Limb (tissue), 2 donors: Measurements from ENCODE around the gene BPIFA3.

Source experiments
- DNase-seq, 2 donors: peaks; one replicate each; pipeline ENCODE4 v3.0.0-alpha.2; 2016; ENCODE audit errors: extremely low spot score in 2 of 2

The BPIFA3 gene

DNA sequence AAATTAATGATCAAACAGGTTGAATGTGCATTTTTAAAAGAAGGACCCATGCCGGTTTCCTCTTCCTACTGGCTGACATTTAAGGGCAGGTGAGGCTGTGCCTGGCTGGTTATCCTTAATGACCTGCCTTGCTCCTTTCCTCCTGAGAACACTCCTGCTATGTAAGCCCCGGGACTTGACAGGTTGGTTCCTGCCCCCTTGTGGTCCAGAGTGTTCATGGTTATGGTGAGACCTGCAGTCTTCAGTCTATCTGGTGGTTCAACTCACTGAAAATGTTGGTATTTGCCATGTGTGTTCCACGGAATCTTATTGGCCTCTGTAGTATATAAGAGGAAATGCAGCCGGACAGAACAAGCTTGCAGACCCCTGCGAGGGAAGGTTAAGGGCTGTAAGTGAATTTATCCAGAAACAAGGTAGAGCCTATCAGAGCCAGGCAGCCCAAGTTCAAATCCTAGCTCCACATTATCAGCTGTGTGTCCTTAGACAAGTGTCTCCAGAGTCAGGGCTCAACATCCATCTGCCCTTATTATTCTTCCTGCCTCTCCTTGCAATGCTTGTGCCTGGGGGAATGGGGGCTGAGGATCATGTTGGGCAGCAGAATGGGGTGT, 5.2 kb upstream of the BPIFA3 start:
- peak in 1 of 2 donors; percentile 42 for DNase-seq

DNA sequence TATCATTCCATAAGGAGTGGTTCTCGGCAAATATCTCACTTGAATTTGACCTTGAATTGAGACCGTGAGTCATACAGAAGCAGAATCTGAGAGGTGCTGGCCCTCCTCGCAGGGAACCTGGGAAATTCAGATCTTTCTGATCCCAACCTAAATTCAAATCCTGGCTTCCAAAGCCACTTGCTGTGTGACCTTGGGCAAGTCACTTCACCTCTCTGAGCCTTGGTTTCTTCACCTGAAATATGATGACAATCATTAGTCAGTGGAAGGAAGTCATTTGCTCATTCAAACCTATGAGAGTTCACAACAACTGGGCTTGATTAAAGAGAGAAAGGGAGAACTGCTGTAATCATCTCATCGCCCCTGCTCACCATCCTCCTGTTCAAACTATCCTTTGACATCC, 7.2 kb downstream of the BPIFA3 start:
- no peak for DNase-seq

DNA sequence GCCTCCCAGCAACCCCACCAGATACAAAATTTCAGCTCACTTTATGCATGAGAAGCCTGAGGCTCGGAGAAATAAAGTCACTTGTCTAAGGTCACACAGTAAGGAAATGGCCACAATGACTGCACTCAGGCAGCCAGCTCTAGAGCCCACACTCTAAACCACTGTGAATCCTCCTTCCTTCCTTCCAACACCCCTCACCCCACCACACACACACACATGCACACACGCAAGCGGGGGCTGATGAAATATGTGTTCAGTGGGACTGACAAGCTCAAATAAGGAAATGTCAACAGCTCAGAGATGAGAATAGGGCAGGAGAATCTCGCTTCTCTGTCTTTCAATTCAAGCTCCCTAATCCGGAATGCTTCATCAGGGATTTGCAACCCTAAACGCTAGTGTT, 12.7 kb downstream of the BPIFA3 start:
- no peak for DNase-seq

DNA sequence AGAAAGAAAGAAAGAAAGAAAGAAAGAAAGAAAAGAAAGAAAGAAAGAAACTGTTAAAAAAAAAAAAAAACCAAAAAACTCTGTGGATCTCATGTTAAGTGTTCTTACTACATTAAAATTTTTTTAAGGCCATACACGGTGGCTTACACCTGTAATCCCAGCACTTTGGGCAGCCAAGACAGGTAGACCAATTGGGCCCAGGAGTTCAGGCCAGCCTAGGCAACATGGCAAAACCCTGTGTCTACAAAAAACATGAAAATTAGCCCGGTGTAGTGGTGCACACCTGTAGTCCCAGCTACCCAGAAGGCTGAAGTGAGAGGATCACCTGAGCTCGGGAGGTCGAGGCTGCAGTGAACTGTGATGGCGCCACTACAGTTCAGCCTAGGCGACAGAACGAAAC, 14.1 kb downstream of the BPIFA3 start:
- DNase-seq = no peak

DNA sequence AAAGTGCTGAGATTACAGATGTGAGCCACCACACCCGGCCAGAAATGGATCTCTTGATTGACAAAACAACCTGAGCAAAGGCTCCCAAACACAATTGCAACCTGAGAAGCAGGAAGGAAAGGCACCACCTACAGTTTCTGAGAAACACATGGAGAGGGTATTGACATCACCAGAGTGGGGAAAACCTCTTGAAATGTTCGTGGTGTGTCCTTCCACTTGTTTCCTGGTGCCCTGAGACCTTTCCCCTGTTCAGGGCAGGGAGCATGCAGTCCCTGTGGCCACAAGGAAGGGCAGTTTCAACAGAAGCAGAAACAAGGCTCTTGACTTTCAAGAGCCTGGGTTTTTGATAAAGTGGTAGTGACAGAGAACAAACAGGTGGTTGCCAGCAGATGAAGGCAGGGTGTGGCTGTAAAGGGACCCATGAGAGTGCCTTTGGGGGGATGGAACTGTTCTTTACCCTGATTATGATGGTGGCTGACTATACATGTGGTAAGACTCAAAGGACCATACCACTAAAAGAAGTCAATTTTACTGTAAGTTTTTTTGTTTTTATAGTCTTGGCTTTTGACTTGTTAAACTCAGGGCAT, 15.4 kb downstream of the BPIFA3 start:
- no peak for DNase-seq

DNA sequence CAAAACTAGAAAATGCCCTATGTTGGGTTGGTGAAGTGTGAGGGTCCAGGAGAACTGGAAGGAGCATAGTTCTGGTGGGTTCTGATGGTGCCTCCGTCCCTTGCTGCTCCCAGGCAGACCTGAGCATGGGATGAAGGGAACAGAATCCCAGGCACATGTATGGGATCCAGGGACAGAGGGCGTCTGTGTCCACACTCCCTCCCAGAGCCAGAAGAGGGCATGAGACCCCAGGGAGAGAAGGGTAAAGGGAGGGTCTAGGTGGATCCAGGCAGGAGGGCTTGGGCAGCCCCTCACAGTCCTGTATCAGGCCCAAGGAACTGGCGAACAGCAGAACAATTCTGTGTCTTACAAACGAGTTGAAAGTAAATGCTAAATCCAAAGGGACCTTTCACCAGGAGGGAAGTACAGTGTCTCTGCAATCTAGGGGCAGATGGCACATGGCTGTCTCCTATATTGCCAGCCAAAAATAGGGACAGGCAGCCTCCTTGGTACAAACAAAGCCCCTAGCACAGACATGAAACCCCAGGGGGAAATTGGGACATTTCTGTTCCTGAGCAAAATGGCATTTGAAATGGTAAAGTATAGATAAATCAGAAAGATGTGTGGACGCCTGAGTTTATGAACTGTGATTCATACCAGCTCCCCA, 16.1 kb downstream of the BPIFA3 start:
- no peak for DNase-seq

DNA sequence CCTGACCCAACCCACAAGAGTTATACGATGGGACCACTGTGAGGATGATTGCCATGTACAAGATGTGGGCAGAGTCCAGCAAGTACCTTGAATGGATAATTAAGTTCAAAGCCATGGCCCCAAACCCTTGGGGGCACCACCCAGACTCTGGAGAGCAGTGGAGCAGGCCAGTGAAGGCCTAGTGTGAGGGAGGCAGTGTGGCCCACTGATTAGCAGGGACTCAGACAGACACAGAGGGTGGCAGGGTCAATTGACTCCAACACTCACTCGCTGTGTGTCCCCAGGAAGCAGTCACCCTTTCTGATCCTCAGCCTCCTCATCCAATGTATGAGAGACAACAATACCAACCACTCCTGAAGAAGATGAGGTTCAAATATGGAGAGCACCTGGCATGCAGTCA, 16.9 kb downstream of the BPIFA3 start:
- no peak for DNase-seq

DNA sequence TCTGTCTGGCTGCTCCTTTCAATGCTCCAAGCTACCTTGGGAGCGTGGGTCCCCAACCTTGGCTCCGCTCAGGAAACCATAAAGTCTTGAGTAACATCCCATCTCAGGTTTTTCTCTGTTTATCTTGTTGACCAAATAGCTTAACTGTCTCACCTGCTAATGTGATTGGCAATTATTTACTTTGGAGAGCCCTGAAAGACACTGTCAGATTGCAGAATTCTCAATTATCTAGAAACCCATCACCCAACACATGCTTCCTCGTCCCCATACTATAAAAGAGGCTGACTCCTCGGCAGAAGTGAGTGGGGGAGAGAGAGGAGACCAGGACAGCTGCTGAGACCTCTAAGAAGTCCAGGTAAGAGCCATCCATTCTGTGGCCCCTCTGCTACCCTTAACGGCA, 18.5 kb downstream of the BPIFA3 start, which contains the start of gene BPIFA1:
Gene BPIFA1 (plus strand): TSS at position 301 of the 400 bp plus-strand sequence. CDS start 1,716 bp downstream, outside the sequence.
- DNase-seq = no peak

DNA sequence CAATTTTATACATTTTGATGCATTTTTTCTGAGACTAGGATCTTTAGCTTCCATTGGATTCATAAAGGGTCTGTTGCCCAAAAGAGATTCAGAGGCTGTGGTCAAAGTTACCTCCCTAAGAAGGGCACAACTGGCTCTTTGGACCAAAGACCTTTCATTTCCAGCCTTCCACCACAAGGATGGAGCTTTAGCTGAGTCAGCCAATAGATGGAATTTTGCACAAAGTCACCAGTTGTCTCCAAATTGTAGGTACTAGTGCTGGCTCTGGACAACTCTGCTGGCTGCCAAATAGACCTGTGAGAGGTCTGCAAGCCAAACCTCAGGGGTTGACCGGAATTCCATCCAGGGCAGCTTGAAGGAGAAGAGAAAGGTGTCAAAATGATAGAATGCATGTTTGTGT, 19.2 kb downstream of the BPIFA3 start:
- DNase-seq = no peak

DNA sequence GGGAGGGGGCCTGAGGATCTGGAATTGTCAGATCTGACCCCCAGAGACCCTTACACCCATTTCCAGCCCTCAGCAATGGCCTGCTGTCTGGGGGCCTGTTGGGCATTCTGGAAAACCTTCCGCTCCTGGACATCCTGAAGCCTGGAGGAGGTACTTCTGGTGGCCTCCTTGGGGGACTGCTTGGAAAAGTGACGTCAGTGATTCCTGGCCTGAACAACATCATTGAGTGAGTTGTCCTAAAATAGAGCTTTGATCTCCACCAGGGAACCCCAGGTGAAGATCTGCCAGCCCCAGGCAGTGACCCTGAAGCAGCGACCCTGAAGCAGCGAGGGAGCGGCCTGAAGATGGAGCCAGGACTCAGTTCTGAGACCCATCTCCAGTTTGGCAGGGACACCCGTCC, 20.8 kb downstream of the BPIFA3 start:
- DNase-seq = no peak

DNA sequence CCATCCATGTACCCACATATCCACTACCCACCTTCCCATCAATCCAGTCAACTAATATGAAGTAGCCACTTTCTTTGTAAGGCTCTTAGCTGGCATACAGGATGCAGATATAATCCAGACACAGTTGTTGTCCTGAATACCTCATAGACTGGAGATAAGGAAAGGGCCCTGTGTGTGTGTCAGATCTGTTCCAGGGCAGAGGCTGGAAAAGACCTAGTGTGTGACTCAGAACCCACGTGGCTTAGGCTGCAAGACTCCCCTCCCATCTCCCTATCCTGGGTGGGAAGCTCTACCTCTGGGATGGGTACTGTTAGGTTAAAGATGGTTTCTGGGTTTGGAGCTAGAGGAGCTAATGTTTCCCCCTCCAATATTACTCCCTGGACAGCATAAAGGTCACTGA, 22.3 kb downstream of the BPIFA3 start:
- no peak for DNase-seq

DNA sequence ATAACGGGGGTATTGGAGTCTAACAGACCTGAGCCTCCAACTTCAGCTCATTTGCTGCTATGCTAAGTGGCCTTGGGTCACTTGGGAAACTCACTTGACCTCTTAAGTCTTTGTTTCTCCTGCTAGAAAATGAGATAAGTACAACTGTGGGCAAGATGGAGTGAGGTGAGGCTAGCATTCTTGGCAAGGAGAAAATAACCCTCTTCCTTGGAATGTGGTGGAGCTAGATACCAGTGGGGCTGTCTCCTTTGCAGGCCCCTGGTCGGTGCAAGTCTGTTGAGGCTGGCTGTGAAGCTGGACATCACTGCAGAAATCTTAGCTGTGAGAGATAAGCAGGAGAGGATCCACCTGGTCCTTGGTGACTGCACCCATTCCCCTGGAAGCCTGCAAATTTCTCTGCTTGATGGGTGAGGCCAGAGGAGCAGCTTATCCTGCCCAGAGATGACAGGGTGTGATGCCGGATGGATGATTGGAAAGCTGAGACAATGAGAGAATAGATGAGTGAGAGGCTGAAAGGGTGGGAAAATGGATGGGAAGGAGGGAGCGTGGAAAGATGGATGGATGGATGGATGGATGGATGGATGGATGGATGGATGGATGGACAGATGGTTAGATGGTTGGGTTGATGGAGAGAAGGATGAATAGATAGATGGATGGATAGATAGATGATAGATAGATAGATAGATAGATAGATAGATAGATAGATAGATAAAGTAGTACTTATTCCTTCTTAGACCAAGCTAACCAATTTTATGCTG, 23.0 kb downstream of the BPIFA3 start:
- DNase-seq = no peak

DNA sequence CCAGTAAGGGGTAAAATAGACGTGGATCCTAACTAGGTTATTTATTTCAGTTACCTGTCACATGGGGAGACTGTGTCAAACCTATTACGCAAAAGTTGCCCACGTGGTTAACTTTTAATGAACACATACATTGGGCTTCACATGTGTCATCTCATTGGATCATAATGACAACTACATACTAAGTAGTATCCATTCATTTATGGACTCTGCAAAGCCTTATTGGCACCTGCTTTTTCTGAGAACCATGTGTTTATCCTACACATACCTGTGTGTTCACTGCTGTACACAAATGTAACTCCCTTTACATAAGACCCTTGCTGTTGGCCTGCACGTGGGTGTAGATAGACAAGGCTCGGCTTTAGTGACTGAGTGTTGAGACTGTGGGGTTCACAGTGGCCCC, 23.8 kb downstream of the BPIFA3 start:
- DNase-seq = no peak

DNA sequence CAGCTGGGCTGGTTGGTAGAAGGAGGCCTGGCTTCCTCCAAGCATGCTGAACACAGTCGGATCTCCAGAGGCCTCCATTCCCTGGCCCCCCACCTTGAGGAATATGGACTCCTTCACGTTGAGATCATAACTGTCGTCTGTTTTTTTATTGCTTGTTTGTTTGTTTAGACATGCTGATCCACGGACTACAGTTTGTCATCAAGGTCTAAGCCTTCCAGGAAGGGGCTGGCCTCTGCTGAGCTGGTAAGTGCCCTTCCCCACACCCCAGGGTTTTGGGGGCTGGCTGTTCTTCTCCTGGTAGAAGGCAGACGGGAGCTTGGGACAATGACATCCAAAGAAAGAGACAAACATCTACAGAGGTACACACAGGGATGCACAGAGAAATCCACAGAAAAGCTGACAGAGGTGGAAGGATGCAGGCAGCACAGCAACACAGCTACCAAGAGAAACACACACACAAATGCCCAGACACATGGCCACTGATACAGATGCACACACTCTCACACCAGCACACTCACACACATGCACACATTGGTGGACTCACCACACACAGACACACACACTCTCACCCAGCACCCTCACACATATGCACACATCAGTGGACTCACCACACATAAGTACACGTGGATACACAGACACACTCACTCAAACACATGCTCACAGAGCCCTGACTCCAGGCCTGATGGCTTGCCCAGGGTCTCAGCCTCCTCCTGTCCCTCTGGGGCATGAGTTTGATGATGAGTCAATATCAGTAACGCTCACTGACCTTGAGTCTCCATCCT, 25.4 kb downstream of the BPIFA3 start:
- no peak for DNase-seq

DNA sequence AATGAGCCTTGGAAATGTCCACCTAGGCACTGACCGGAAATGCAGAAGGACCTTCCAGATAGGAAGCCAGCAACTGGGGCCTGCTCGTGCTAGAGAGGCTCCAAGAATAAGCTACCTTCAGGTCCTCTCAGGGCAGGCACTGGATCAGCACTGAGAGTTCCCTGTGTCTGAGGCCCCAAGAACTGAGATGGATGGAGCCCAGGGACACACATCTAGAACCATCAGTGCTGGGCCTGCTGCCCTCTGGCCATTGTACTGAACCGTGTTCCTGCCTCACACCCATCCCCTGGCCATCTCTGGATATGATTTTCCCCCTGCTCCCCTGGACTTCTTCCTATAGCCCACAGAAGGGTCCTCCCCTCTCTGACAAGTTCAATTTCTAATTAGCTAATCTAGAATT, 28.9 kb downstream of the BPIFA3 start:
- no peak for DNase-seq

DNA sequence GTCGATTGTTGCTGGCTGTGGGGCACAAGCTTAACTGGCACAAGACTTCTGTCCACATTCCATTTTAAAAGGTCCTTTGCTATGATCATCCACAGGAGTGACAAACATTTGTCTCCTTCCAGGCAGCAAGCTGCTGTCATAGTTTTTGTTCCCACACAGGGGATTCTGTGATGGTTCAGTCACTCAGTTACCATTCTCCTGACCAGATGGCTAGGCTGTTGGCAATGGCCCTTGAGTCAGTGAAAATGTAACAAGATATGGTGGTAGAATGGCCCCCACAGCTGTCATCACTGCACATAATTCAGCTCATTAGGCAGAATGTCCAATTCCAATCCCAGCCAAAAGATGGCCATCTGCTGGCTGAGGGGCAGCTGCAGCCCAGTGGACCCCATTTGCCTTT, 32.3 kb downstream of the BPIFA3 start:
- no peak for DNase-seq

DNA sequence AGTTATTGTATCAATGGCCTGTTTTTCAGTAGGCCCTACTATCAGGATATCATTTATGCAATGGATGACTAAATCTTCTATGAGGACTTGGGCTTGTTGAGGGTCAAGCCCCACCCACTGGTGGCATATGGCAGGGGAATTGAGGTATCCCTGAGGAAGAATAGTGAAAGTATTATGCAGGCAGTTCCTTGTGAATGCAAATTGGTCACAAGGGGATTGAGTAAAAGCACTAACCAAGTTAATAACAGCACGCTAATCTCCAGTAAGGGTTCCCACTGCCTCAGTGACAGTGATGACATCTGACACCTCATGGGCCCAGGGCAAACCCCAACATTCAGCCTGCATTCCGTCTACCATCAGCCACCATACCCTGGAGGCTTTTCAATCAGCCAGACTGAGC, 33.5 kb downstream of the BPIFA3 start:
- DNase-seq = no peak

DNA sequence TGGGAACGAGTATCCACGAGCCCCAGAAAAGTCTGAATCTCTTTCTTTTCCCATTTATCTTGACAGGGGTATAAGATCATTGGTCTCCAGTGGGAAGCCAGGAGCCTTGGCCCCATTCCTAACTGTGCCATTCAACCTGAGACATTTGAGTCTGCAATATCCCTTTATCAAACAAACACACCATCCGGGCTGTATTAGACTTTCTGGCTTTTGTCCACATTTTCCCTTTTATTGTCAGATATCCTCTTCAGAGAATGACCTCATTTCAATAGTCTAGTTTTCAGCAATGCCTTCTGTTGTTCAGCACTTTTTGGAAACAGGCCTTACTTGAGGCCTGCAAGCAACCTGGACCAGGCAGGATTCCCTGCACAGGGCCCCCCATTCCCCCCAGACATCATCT, 34.3 kb downstream of the BPIFA3 start:
- DNase-seq = no peak

DNA sequence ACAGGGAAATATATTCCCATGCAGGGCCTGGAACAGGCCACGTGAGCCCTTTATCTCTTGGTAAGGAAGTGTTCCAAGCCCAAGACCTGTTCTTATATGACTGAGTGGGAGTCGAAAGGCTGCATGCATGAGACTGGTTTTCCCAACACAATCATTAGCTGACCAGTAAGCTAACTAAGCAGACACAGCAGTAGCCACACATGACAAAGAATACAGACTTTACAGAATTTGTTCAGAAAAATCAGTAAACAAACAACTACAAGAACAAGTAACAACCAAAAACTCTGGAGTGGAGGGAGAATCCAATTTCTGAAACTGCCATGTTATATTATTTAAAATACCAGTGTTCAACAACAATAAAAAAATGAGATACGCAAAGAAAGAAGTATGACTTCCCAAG, 35.3 kb downstream of the BPIFA3 start:
- DNase-seq = no peak

DNA sequence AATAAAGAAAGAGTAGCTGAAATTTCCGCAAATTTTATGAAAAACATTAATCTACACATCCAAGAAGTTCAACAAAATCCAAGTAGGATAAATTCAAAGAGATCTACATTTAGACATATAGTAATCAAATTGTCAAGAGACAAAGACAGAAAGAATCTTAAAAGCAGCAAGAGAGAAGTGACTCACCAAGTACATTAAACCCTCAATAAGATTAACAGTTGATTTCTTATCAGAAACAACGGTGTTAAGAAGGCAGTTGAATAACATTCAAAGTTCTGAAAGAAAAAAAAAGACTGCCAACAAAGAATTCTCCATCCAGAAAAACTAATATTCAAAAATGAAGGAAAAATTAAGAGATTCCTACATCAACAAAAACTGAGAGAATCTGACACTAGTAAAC, 37.9 kb downstream of the BPIFA3 start:
- DNase-seq = no peak

DNA sequence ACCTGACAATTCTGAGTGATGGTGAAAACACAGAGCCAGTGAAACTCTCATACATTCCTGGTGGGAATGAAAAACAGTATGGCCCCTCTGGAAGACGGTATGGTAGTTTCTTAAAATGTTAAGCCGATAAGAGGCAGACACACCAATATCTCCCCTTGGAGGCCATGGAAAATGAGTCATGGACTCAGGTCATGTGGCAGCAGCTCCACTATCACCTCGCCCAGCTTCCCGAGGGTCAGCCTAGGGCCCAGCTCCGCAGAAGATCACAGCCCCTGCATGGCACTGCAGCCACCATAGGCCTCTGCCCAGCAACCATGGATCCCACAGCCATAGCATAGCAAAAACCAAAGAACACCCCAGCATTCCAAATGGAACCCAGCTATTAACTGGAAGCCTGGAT, 40.1 kb downstream of the BPIFA3 start:
- no peak for DNase-seq

DNA sequence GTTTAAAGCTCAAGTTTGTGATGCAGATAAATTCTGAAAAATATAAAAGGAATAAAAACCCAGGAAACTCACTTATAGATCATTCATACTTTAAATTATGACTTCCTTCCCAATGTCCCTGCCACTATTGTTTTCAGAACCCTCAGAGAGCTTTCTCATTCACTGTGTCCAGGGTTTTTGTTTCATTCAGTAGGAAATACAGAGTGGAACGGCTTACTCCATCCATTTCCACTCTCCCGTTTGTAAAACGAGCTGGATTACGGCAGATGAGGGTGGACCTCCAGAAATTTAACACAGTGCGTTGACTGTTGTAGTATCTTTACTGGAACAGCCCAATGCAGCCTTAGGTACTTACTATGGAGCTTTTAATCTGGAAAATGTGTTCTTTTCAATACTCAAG, 42.2 kb downstream of the BPIFA3 start:
- no peak for DNase-seq
